Measurements from ENCODE around the gene TBC1D3B.
"Not testable (repeated sequence)": the region's sequence is repeated elsewhere in the genome, so short reads cannot be mapped to it uniquely, and the experiment has no call there.

The TBC1D3B gene

GRCh38 chr17:36128411-36128978 lies 47.9 kb downstream of the TBC1D3B start:
- no peak for DNase-seq (ENCODE audit: low spot score)

- no peak for DNase-seq (ENCODE audit: low spot score)
Observed at GRCh38 chr17:36127911-36128310, 48.5 kb downstream of the TBC1D3B start.

GRCh38 chr17:36127199-36127893 lies 49.1 kb downstream of the TBC1D3B start:
- peak; percentile 46 for DNase-seq (ENCODE audit: low spot score)

GRCh38 chr17:36124879-36125824 lies 51.3 kb downstream of the TBC1D3B start:
- DNase-seq (ENCODE audit: low spot score), result peak; percentile 59

- no peak for DNase-seq (ENCODE audit: low spot score)
Observed at GRCh38 chr17:36123431-36123830, 53.0 kb downstream of the TBC1D3B start.

- not testable (repeated sequence) for DNase-seq (ENCODE audit: low spot score)
Observed at GRCh38 chr17:36121099-36121498, 55.3 kb downstream of the TBC1D3B start.

GRCh38 chr17:36120221-36120620 lies 56.2 kb downstream of the TBC1D3B start:
- DNase-seq (ENCODE audit: low spot score), result no peak

GRCh38 chr17:36118477-36119353 lies 57.7 kb downstream of the TBC1D3B start:
- no peak for DNase-seq (ENCODE audit: low spot score)

GRCh38 chr17:36117505-36118382 lies 58.7 kb downstream of the TBC1D3B start:
- no peak for DNase-seq (ENCODE audit: low spot score)
